ENCODE results near the gene PTPRN2. TPM values are rescaled to one million over a fixed set of nuclear protein-coding genes. Genes with fewer than 3 reads are reported as not detected.
"Not testable (repeated sequence)": the region's sequence is repeated elsewhere in the genome, so short reads cannot be mapped to it uniquely, and the experiment has no call there.

The PTPRN2 gene
- polyA plus RNA-seq, 6 donors from 2014 or later, result 1.4 to 4.6 (median 3.8) TPM

GRCh38 chr7:157496416-157497275 lies 1091.0 kb downstream of the PTPRN2 start:
- Mint-ChIP-seq H3K36me3 (no peaks in the 10 kb centered on the region), H3K27ac (no peak overlapping the region)

GRCh38 chr7:157495594-157495993 lies 1092.0 kb downstream of the PTPRN2 start:
- no peaks in the 10 kb centered on the region for H3K36me3 Mint-ChIP-seq
- ATAC-seq (ENCODE audit: low read depth in 2 of 2) (no peak), DNase-seq (no peak)
- no peak overlapping the region for H3K4me3 Mint-ChIP-seq
- peaks cover 4 to 21% (median 10%) of the 10 kb centered on the region in 7 donors for H3K9me3 Mint-ChIP-seq
- no peak overlapping the region for H3K27ac Mint-ChIP-seq
- peaks cover 2 to 8% (median 6%) of the 10 kb centered on the region in 3 donors for H3K4me1 Mint-ChIP-seq
- H3K27me3 Mint-ChIP-seq, result peaks cover 10 to 15% (median 15%) of the 10 kb centered on the region in 3 donors

More at GRCh38 chr7:157496416-157497275, 1091.0 kb downstream of the PTPRN2 start:
- H3K4me3 Mint-ChIP-seq, result no peak overlapping the region
- DNase-seq (no peak), ATAC-seq (ENCODE audit: low read depth in 2 of 2) (no peak)
- peaks cover 0 to 14% (median 5%) of the 10 kb centered on the region in 7 donors for H3K9me3 Mint-ChIP-seq
- H3K27me3 Mint-ChIP-seq, result peaks cover 10 to 15% (median 15%) of the 10 kb centered on the region in 3 donors
- no peaks in the 10 kb centered on the region for H3K4me1 Mint-ChIP-seq

DNA sequence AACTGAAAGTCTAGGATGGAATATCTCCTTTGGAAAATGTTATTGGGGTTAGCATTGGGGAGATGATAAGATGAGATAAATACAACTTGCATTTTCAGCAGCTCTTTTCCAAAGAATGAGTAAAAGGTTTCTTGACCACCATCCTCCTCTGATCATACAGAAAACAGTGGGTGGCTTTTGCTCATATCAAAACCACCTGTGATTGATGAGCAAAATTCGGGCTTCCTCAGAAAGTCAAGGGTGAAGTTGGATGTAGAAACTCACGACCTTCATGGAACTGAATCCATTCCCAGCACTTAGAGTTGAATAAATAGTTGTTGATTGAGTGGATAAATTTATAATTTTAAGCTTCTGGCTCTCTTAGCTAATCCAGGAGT lies 1092.5 kb downstream of the PTPRN2 start:
- Mint-ChIP-seq H3K27me3 (peaks cover 10 to 15% (median 15%) of the 10 kb centered on the region in 3 donors), H3K27ac (no peak overlapping the region), H3K4me1 (peaks cover 4 to 10% (median 10%) of the 10 kb centered on the region in 3 donors), H3K9me3 (peaks cover 5 to 24% (median 12%) of the 10 kb centered on the region in 7 donors), H3K36me3 (no peaks in the 10 kb centered on the region), H3K4me3 (no peak overlapping the region)
- ATAC-seq (ENCODE audit: low read depth in 2 of 2) (no peak), DNase-seq (no peak)

DNA sequence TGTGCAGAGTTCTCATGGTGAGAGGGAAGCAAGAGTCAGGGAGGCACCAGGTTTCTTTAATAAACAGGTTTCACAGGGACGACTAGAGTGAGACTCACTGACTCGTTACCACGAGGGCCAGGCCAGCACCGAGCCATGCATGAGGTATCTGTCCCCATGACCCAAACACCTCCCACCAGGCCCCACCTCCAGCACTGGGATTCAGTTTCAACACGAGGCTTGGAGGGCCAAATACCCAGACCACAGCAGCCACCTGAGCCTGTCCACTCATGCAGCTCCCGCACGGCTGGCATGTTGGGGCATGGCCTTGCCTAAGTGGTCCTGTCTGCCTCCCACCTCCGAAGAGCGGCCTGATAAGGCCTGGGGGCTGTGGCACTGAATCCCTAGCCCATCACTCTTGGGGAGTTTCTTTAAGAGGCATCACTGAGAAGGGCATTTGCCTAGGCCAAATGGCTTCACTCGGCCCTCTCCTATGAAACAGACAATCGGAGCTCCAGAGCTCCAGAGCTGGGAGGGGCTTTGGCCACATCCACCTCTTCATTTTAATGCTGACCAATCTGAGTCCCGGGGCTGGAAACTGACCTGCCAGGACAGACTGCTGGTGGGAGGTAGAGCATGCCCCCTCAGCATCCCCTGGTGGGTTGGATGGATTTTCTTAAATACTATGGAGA lies 1093.0 kb downstream of the PTPRN2 start:
- no peaks in the 10 kb centered on the region for H3K36me3 Mint-ChIP-seq
- no peak for DNase-seq
- H3K4me1 Mint-ChIP-seq, result peaks cover 4 to 11% (median 10%) of the 10 kb centered on the region in 3 donors
- no peak overlapping the region for H3K4me3 Mint-ChIP-seq
- H3K27ac Mint-ChIP-seq, result no peak overlapping the region
- ATAC-seq (ENCODE audit: low read depth in 2 of 2), result no peak
- H3K9me3 Mint-ChIP-seq, result peaks cover 5 to 27% (median 12%) of the 10 kb centered on the region in 7 donors
- H3K27me3 Mint-ChIP-seq, result peaks cover 10 to 15% (median 15%) of the 10 kb centered on the region in 3 donors

- H3K4me3 Mint-ChIP-seq, result no peak overlapping the region
- no peak for ATAC-seq (ENCODE audit: low read depth in 2 of 2)
- H3K27ac Mint-ChIP-seq, result peak overlapping the region in 1 of 6 donors; percentile 10
- DNase-seq, result no peak
- H3K36me3 Mint-ChIP-seq, result no peaks in the 10 kb centered on the region
- H3K27me3 Mint-ChIP-seq, result peaks cover 10 to 15% (median 15%) of the 10 kb centered on the region in 3 donors
- H3K4me1 Mint-ChIP-seq, result peaks cover 4 to 11% (median 10%) of the 10 kb centered on the region in 3 donors
- peaks cover 5 to 30% (median 12%) of the 10 kb centered on the region in 7 donors for H3K9me3 Mint-ChIP-seq
These were observed 1093.8 kb downstream of the PTPRN2 start for GRCh38 chr7:157493776-157494175.

GRCh38 chr7:157493017-157493416 lies 1094.6 kb downstream of the PTPRN2 start:
- Mint-ChIP-seq H3K36me3 (no peaks in the 10 kb centered on the region), H3K4me3 (no peak overlapping the region), H3K9me3 (peaks cover 5 to 31% (median 12%) of the 10 kb centered on the region in 7 donors), H3K27me3 (peaks cover 10 to 15% (median 15%) of the 10 kb centered on the region in 3 donors), H3K27ac (no peak overlapping the region), H3K4me1 (peaks cover 4 to 11% (median 10%) of the 10 kb centered on the region in 3 donors)
- ATAC-seq (ENCODE audit: low read depth in 2 of 2), result no peak
- DNase-seq, result no peak

GRCh38 chr7:157490465-157490912 lies 1097.1 kb downstream of the PTPRN2 start:
- DNase-seq, result no peak
- H3K27ac Mint-ChIP-seq, result no peak overlapping the region
- peaks cover 4 to 11% (median 10%) of the 10 kb centered on the region in 3 donors for H3K4me1 Mint-ChIP-seq
- H3K4me3 Mint-ChIP-seq, result no peak overlapping the region
- peaks cover 10 to 29% (median 15%) of the 10 kb centered on the region in 3 donors for H3K27me3 Mint-ChIP-seq
- H3K36me3 Mint-ChIP-seq, result no peaks in the 10 kb centered on the region
- ATAC-seq (ENCODE audit: low read depth in 2 of 2), result peak; percentile 23 to 46
- H3K9me3 Mint-ChIP-seq, result peaks cover 5 to 31% (median 14%) of the 10 kb centered on the region in 7 donors

- ATAC-seq (ENCODE audit: low read depth in 2 of 2); H3K36me3 Mint-ChIP-seq; H3K27ac Mint-ChIP-seq; DNase-seq; H3K4me3 Mint-ChIP-seq: not testable (repeated sequence)
- peaks cover 5 to 31% (median 14%) of the 10 kb centered on the region in 7 donors for H3K9me3 Mint-ChIP-seq
- H3K27me3 Mint-ChIP-seq, result peaks cover 10 to 30% (median 15%) of the 10 kb centered on the region in 3 donors
- peaks cover 4 to 11% (median 10%) of the 10 kb centered on the region in 3 donors for H3K4me1 Mint-ChIP-seq
These were observed 1097.8 kb downstream of the PTPRN2 start for GRCh38 chr7:157489870-157490269.

Other genes with a start within 250 kb of the PTPRN2 start
- gene NCAPG2, start 117.0 kb upstream of the PTPRN2 start, polyA plus RNA-seq (ENCODE audit: low read depth in 6 of 6), result 1 to 10 TPM; 2.1 to 6.5 (median 4.0) TPM
- 10 to 100 TPM; 15.4 to 23.0 (median 16.8) TPM for gene ESYT2, start 241.7 kb upstream of the PTPRN2 start, polyA plus RNA-seq (ENCODE audit: low read depth in 6 of 6)